DOHH2 (cell line): Measurements from ENCODE around the gene ASB13.

Source experiments
- H3F3A ChIP-seq: fragments of 200-600 bp; sonication (generic), shearing (Covaris generic); 2 replicates; pipeline ENCODE4 v1.6.0; 2016; ENCODE audit warnings: antibody characterized with exemption, mild to moderate bottlenecking; ENCODE audit not compliant: control insufficient read depth, insufficient read depth
- H3K27ac ChIP-seq: fragments of 200-600 bp; sonication (generic); 2 replicates; pipeline ENCODE4 v1.5.1; 2014; ENCODE audit warnings: low read depth, mild to moderate bottlenecking, low read length, moderate library complexity
- H3K27me3 ChIP-seq: fragments of 200-600 bp; sonication (generic); 2 replicates; pipeline ENCODE4 v1.6.1; 2014; ENCODE audit warnings: mild to moderate bottlenecking, low read length, mixed read lengths; ENCODE audit not compliant: control insufficient read depth
- H3K36me3 ChIP-seq: fragments of 200-600 bp; sonication (generic); 2 replicates; pipeline ENCODE4 v1.6.1; 2014; ENCODE audit warnings: mild to moderate bottlenecking, low read length, moderate library complexity, mixed read lengths; ENCODE audit not compliant: control insufficient read depth
- H3K4me1 ChIP-seq: fragments of 200-600 bp; sonication (generic); 2 replicates; pipeline ENCODE4 v1.6.1; 2014; ENCODE audit warnings: mild to moderate bottlenecking, low read length, mixed read lengths; ENCODE audit not compliant: control insufficient read depth
- H3K4me2 ChIP-seq: fragments of 200-600 bp; sonication (generic); 2 replicates; pipeline ENCODE4 v1.6.0; 2014; ENCODE audit warnings: mild to moderate bottlenecking, low read length, moderate library complexity
- H3K4me3 ChIP-seq: fragments of 200-600 bp; sonication (generic); 2 replicates; pipeline ENCODE4 v1.5.1; 2014; ENCODE audit warnings: mild to moderate bottlenecking, low read length, mixed read lengths
- H3K79me2 ChIP-seq: fragments of 200-600 bp; sonication (generic); 2 replicates; pipeline ENCODE4 v1.6.1; 2014; ENCODE audit warnings: mild to moderate bottlenecking, low read length, mixed read lengths; ENCODE audit not compliant: control insufficient read depth
- H3K9me2 ChIP-seq: fragments of 200-600 bp; sonication (generic); replicated peaks from 2 replicates; pipeline ENCODE4 v1.6.1; 2014; ENCODE audit warnings: mild to moderate bottlenecking, low read length, mixed read lengths; ENCODE audit not compliant: control insufficient read depth
- H3K9me3 ChIP-seq: fragments of 200-600 bp; sonication (generic); 2 replicates; pipeline ENCODE4 v1.6.1; 2014; ENCODE audit warnings: antibody characterized with exemption, low read length, mixed read lengths; ENCODE audit not compliant: control insufficient read depth, insufficient read depth
- H4K20me1 ChIP-seq: fragments of 200-600 bp; sonication (generic); 2 replicates; pipeline ENCODE4 v1.6.0; 2014; ENCODE audit warnings: low read depth, mild to moderate bottlenecking, antibody characterized with exemption, low read length, moderate library complexity; ENCODE audit not compliant: control insufficient read depth, insufficient read depth
- EZH2phosphoT487 ChIP-seq: fragments of 200-600 bp; sonication (generic); IDR thresholded peaks from 2 replicates; pipeline ENCODE4 v1.6.1; 2017; ENCODE audit warnings: borderline replicate concordance, mild to moderate bottlenecking, antibody characterized with exemption, low read length, moderate library complexity, mixed read lengths
- TF ChIP-seq, protein P1 (sequence below): fragments of 200-600 bp; sonication (generic); IDR thresholded peaks from one replicate; pipeline ENCODE4 v1.5.1; 2014; ENCODE audit warnings: antibody characterized with exemption, mild to moderate bottlenecking, low read depth, low read length; ENCODE audit not compliant: poor library complexity, severe bottlenecking

The ASB13 gene

GRCh38 chr10:5668429-5668828 lies 2.0 kb upstream of the ASB13 start:
- Histone ChIP-seq H3K79me2 (peaks cover 44% of the 10 kb centered on the region), H3K27me3 (no peaks in the 10 kb centered on the region), H3F3A (peaks cover 24% of the 10 kb centered on the region), H3K9me3 (peaks cover 6% of the 10 kb centered on the region; the same call in 1 of the 2 replicates), H3K27ac (no peak overlapping the region), H3K36me3 (peaks cover 25% of the 10 kb centered on the region), H3K4me3 (no peak overlapping the region), H3K4me1 (peaks cover 36% of the 10 kb centered on the region), H3K4me2 (no peak overlapping the region), H4K20me1 (no peaks in the 10 kb centered on the region), H3K9me2 (no peaks in the 10 kb centered on the region)
- TF ChIP-seq EZH2phosphoT487: no peak
- TF ChIP-seq, protein P1, sequence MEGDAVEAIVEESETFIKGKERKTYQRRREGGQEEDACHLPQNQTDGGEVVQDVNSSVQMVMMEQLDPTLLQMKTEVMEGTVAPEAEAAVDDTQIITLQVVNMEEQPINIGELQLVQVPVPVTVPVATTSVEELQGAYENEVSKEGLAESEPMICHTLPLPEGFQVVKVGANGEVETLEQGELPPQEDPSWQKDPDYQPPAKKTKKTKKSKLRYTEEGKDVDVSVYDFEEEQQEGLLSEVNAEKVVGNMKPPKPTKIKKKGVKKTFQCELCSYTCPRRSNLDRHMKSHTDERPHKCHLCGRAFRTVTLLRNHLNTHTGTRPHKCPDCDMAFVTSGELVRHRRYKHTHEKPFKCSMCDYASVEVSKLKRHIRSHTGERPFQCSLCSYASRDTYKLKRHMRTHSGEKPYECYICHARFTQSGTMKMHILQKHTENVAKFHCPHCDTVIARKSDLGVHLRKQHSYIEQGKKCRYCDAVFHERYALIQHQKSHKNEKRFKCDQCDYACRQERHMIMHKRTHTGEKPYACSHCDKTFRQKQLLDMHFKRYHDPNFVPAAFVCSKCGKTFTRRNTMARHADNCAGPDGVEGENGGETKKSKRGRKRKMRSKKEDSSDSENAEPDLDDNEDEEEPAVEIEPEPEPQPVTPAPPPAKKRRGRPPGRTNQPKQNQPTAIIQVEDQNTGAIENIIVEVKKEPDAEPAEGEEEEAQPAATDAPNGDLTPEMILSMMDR: no peak

DNA sequence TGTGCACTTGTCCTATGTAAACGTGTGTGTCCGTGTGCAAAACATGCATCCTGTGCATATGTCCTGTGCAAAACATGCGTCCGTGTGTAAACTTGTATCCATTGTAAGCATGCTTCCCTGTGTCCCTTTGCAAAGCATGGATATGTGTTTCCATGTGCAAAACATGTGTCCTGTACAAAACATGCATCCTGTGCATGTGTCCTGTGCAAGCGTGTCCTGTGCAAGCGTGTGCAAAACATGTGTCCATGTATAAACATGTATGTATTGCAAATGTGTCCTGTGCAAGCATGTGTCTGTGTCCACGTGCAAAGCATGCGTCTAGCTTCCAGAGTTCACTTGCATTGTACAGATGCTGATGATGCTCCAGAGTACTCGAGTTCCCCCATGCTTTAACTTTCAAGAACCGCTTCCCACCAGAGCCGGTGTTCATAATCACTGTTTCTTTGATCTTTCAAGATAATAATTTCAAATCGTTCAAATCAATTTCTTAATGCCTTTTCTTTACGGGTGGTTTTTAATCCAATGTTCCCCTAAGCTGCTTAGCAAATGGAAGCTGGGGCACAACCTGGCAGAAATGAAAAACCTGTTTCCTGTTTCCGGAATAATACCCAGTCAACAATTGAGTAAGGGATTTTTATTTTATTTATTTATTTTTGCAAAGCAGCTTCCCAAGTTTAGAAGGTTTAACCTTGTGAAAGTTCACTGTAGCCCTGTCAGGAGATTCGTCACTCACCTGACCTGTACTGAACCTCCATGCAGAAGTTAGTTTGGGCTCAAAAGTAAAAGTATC lies 641 bp upstream of the ASB13 start:
- TF ChIP-seq EZH2phosphoT487: no peak
- TF ChIP-seq, protein P1: no peak
- Histone ChIP-seq H3F3A (peaks cover 29% of the 10 kb centered on the region), H3K27ac (peak overlapping the region; percentile 89), H3K4me2 (peak overlapping the region; percentile 98), H4K20me1 (no peaks in the 10 kb centered on the region), H3K9me2 (no peaks in the 10 kb centered on the region), H3K4me1 (peaks cover 49% of the 10 kb centered on the region), H3K4me3 (peak overlapping the region; percentile 80), H3K36me3 (peaks cover 35% of the 10 kb centered on the region), H3K9me3 (peaks cover 1% of the 10 kb centered on the region; the same call in 1 of the 2 replicates), H3K79me2 (peaks cover 58% of the 10 kb centered on the region), H3K27me3 (no peaks in the 10 kb centered on the region)

- Histone ChIP-seq H3F3A (peaks cover 33% of the 10 kb centered on the region), H3K36me3 (peaks cover 51% of the 10 kb centered on the region), H3K4me3 (peak overlapping the region; percentile 80), H3K9me2 (no peaks in the 10 kb centered on the region), H3K27ac (peak overlapping the region; percentile 89), H3K4me1 (peaks cover 64% of the 10 kb centered on the region), H4K20me1 (no peaks in the 10 kb centered on the region), H3K27me3 (no peaks in the 10 kb centered on the region), H3K79me2 (peaks cover 74% of the 10 kb centered on the region), H3K9me3 (no peaks in the 10 kb centered on the region), H3K4me2 (peak overlapping the region; percentile 98)
- TF ChIP-seq, protein P1: no peak
- TF ChIP-seq EZH2phosphoT487: no peak
Observed at GRCh38 chr10:5665373-5666007, 905 bp downstream of the ASB13 start.
